ENCODE results near the gene SLX9.

The SLX9 gene

GRCh38 chr21:44931137-44931500, 8.7 kb upstream of the SLX9 start:
- peak; percentile 31 for DNase-seq

- no peak for DNase-seq
Observed at GRCh38 chr21:44931501-44932407, 8.1 kb upstream of the SLX9 start.

GRCh38 chr21:44932408-44933181, 7.2 kb upstream of the SLX9 start:
- DNase-seq = peak; percentile 12

- no peak for DNase-seq
Observed at GRCh38 chr21:44933199-44933917, 6.5 kb upstream of the SLX9 start.

- DNase-seq = no peak
Observed at GRCh38 chr21:44933918-44934260, 5.9 kb upstream of the SLX9 start.

- DNase-seq = no peak
Observed at GRCh38 chr21:44934276-44934675, 5.6 kb upstream of the SLX9 start.

- no peak for DNase-seq
Observed at GRCh38 chr21:44934797-44935532, 4.9 kb upstream of the SLX9 start.

- DNase-seq = no peak
Observed at GRCh38 chr21:44935533-44935927, 4.3 kb upstream of the SLX9 start.

GRCh38 chr21:44938772-44939531, 877 bp upstream of the SLX9 start:
- DNase-seq = no peak

GRCh38 chr21:44940116-44940631, 345 bp downstream of the SLX9 start:
- DNase-seq = no peak

GRCh38 chr21:44941567-44941966, 1.7 kb downstream of the SLX9 start:
- DNase-seq = no peak

- no peak for DNase-seq
Observed at GRCh38 chr21:44942566-44942965, 2.7 kb downstream of the SLX9 start.

- no peak for DNase-seq
Observed at GRCh38 chr21:44943005-44943685, 3.3 kb downstream of the SLX9 start.

GRCh38 chr21:44943686-44944550, 4.1 kb downstream of the SLX9 start:
- DNase-seq = no peak

- no peak for DNase-seq
Observed at GRCh38 chr21:44944596-44944995, 4.8 kb downstream of the SLX9 start.

GRCh38 chr21:44946254-44947041, 6.6 kb downstream of the SLX9 start:
- no peak for DNase-seq

- DNase-seq = no peak
Observed at GRCh38 chr21:44947111-44947929, 7.5 kb downstream of the SLX9 start.

- DNase-seq = no peak
Observed at GRCh38 chr21:44947930-44948331, 8.1 kb downstream of the SLX9 start.

Data from GDM1 (cell line).